Dedifferentiated amniotic fluid mesenchymal stem cell (primary cell): ENCODE measurements around the gene CCDC121.
"Not testable (repeated sequence)": the region's sequence is repeated elsewhere in the genome, so short reads cannot be mapped to it uniquely, and the experiment has no call there.

Source experiments
- DNase-seq: peaks from one replicate; pipeline ENCODE4 v3.0.0-alpha.2; 2016; ENCODE audit errors: extremely low spot score

The CCDC121 gene

GRCh38 chr2:27636766-27637165, 8.0 kb upstream of the CCDC121 start:
- DNase-seq = no peak

- no peak for DNase-seq
These were observed 5.5 kb upstream of the CCDC121 start for GRCh38 chr2:27634291-27634690.

- DNase-seq = not testable (repeated sequence)
These were observed 1.4 kb upstream of the CCDC121 start for GRCh38 chr2:27630257-27630656.

GRCh38 chr2:27627963-27628766, 647 bp downstream of the CCDC121 start:
- DNase-seq = peak; percentile 60

- DNase-seq = not testable (repeated sequence)
These were observed 1.9 kb downstream of the CCDC121 start for GRCh38 chr2:27626921-27627320.

- DNase-seq = not testable (repeated sequence)
These were observed 2.5 kb downstream of the CCDC121 start for GRCh38 chr2:27626323-27626722.

GRCh38 chr2:27624943-27625342, 3.9 kb downstream of the CCDC121 start:
- no peak for DNase-seq

GRCh38 chr2:27622921-27623384, 5.9 kb downstream of the CCDC121 start:
- peak; percentile 59 for DNase-seq

GRCh38 chr2:27621524-27621923, 7.3 kb downstream of the CCDC121 start:
- no peak for DNase-seq

GRCh38 chr2:27615316-27615715, 13.5 kb downstream of the CCDC121 start:
- no peak for DNase-seq

- no peak for DNase-seq
These were observed 14.8 kb downstream of the CCDC121 start for GRCh38 chr2:27613985-27614384.

GRCh38 chr2:27606611-27607010, 22.2 kb downstream of the CCDC121 start:
- DNase-seq = no peak

GRCh38 chr2:27596627-27597026, 32.2 kb downstream of the CCDC121 start:
- DNase-seq = no peak

- DNase-seq = not testable (repeated sequence)
These were observed 33.4 kb downstream of the CCDC121 start for GRCh38 chr2:27595412-27595811.

GRCh38 chr2:27594020-27594703, 34.6 kb downstream of the CCDC121 start:
- not testable (repeated sequence) for DNase-seq

GRCh38 chr2:27593240-27593639, 35.6 kb downstream of the CCDC121 start:
- no peak for DNase-seq

- DNase-seq = no peak
These were observed 37.1 kb downstream of the CCDC121 start for GRCh38 chr2:27591745-27592144.

GRCh38 chr2:27588308-27588707, 40.5 kb downstream of the CCDC121 start:
- DNase-seq = no peak

GRCh38 chr2:27587025-27587424, 41.8 kb downstream of the CCDC121 start:
- no peak for DNase-seq

GRCh38 chr2:27584597-27584996, 44.2 kb downstream of the CCDC121 start:
- no peak for DNase-seq

GRCh38 chr2:27583390-27583915, 45.4 kb downstream of the CCDC121 start:
- no peak for DNase-seq

GRCh38 chr2:27582695-27583389, 46.0 kb downstream of the CCDC121 start, which contains the start of gene ZNF512:
TSS of gene ZNF512 (plus strand) at chr2:27583042. CDS start at chr2:27583113, 71 bp downstream.
- DNase-seq = peak; percentile 95
